Kidney (tissue), 14 donors: Measurements from ENCODE around the gene VTI1A. TPM values are rescaled to one million over a fixed set of nuclear protein-coding genes. Genes with fewer than 3 reads are reported as not detected.

ENCODE experiments used
- DNase-seq, 5 donors: peaks; one replicate each; pipeline ENCODE4 v3.0.0-alpha.2; 2013 to 2020
- FAIRE-seq: peaks from 2 replicates; lab custom pipeline; 2012; peaks lifted over from hg19 to GRCh38; lab: Jason Lieb, UNC
- H3K27ac ChIP-seq, 2 donors: one replicate each; pipeline ENCODE4 v1.7.0; 2013; ENCODE audit warnings: low read depth in 2 of 2, low read length in 2 of 2, inconsistent platforms in 1 of 2
- H3K27me3 ChIP-seq: one replicate; pipeline ENCODE4 v1.7.1; 2013; ENCODE audit warnings: low read length, inconsistent platforms; ENCODE audit not compliant: control insufficient read depth, insufficient read depth
- H3K36me3 ChIP-seq, 3 donors: one replicate each; pipeline versions ENCODE4 v1.7.0 to v1.7.1; 2013; ENCODE audit warnings: low read length in 3 of 3, control low read depth in 1 of 3, inconsistent platforms in 1 of 3; ENCODE audit not compliant: insufficient read depth in 3 of 3, control insufficient read depth in 2 of 3
- H3K4me1 ChIP-seq, 3 donors: one replicate each; pipeline versions ENCODE4 v1.7.0 to v1.7.1; 2013; ENCODE audit warnings: low read length in 3 of 3, inconsistent platforms in 1 of 3, low read depth in 1 of 3; ENCODE audit not compliant: control insufficient read depth in 2 of 3, insufficient read depth in 2 of 3
- H3K4me3 ChIP-seq, 3 donors: one replicate each; pipeline versions ENCODE4 v1.7.0 to v1.8.1; 2013; ENCODE audit warnings: low read length in 3 of 3, control low read depth in 1 of 3, inconsistent platforms in 1 of 3
- H3K9ac ChIP-seq, 3 donors: one replicate each; pipeline versions ENCODE4 v1.7.0 to v1.7.1; 2013; ENCODE audit warnings: low read length in 3 of 3, control low read depth in 1 of 3, inconsistent platforms in 1 of 3
- H3K9me3 ChIP-seq, 3 donors: one replicate each; pipeline versions ENCODE4 v1.7.0 to v1.7.1; 2013; ENCODE audit warnings: low read length in 3 of 3, control low read depth in 1 of 3, inconsistent platforms in 1 of 3; ENCODE audit not compliant: control insufficient read depth in 2 of 3, insufficient read depth in 1 of 3
- CTCF ChIP-seq: IDR thresholded peaks from 3 replicates; pipeline ENCODE4 v1.5.1; 2012; ENCODE audit warnings: mild to moderate bottlenecking, moderate library complexity, borderline replicate concordance; ENCODE audit not compliant: insufficient read depth; ENCODE audit errors: extremely low read depth
- intact Hi-C: fragments of 100-400 bp; cut with DNase I; formaldehyde crosslinking; loops from one replicate; pipeline ENCODE4 v1.11.1; 2022
- polyA plus RNA-seq: library from polyadenylated mRNA; stranded (reverse); fragments of 350-450 nt; fragmentation: Illumina TruSeq; extraction: RNeasy Lipid Tissue Mini Kit (QIAGEN cat#74804); gene quantifications from one replicate; pipeline ENCODE4 v1.2.3, GENCODE V29; 2014; ENCODE audit warnings: low read depth, low replicate concordance; ENCODE audit not compliant: insufficient read depth
- total RNA-seq: library from RNA; stranded (reverse); fragmentation: NEBNext Ultra II Directional; extraction: Animal tissue kit (Norgen Biotek cat#: 25700); gene quantifications from one replicate; pipeline ENCODE4 v1.2.1, GENCODE V29; 2021
- donor health status: control.
- donor health status: control.
- donor health status: control.
- donor health status: control.
- donor health status: control.
- donor health status: DM: yes; HTN: yes; CAD: no.
- donor health status: Normal renal cell carcinoma (clear cell type).

The VTI1A gene
- total and polyA plus RNA-seq, 2 donors from 2014 or later, result 9.2 to 41.8 TPM

GRCh38 chr10:112831859-112832258, 384.8 kb downstream of the VTI1A start:
- no peak overlapping the region for H3K4me3 ChIP-seq

GRCh38 chr10:112832361-112832878, 385.4 kb downstream of the VTI1A start:
- H3K9ac ChIP-seq, result no peak overlapping the region
- no peak for TF ChIP-seq CTCF
- intact Hi-C loops, result no loop called here
- no peaks in the 10 kb centered on the region for H3K9me3 ChIP-seq
- no peaks in the 10 kb centered on the region for H3K27me3 ChIP-seq
- H3K36me3 ChIP-seq, result no peaks in the 10 kb centered on the region
- no peak for FAIRE-seq
- peak in 2 of 5 donors; percentile 32 to 62 for DNase-seq
- H3K4me1 ChIP-seq, result no peaks in the 10 kb centered on the region
- H3K27ac ChIP-seq, result no peak overlapping the region
- no peak overlapping the region for H3K4me3 ChIP-seq

More at GRCh38 chr10:112831859-112832258, 384.8 kb downstream of the VTI1A start:
- Histone ChIP-seq H3K9ac (no peak overlapping the region), H3K4me1 (no peaks in the 10 kb centered on the region), H3K9me3 (no peaks in the 10 kb centered on the region), H3K27me3 (no peaks in the 10 kb centered on the region), H3K27ac (no peak overlapping the region), H3K36me3 (no peaks in the 10 kb centered on the region)
- no peak for TF ChIP-seq CTCF
- intact Hi-C loops, result no loop called here
- DNase-seq (peak in 1 of 5 donors; percentile 10), FAIRE-seq (no peak)

GRCh38 chr10:112832959-112833358, 385.9 kb downstream of the VTI1A start:
- no peak for FAIRE-seq
- Histone ChIP-seq H3K9ac (no peak overlapping the region), H3K27ac (no peak overlapping the region), H3K4me3 (no peak overlapping the region), H3K27me3 (no peaks in the 10 kb centered on the region), H3K4me1 (no peaks in the 10 kb centered on the region), H3K9me3 (no peaks in the 10 kb centered on the region), H3K36me3 (no peaks in the 10 kb centered on the region)
- intact Hi-C loops, result no loop called here
- no peak for TF ChIP-seq CTCF
- no peak for DNase-seq

- no peaks in the 10 kb centered on the region for H3K4me1 ChIP-seq
- no peaks in the 10 kb centered on the region for H3K27me3 ChIP-seq
- no peak overlapping the region for H3K9ac ChIP-seq
- no peak overlapping the region for H3K4me3 ChIP-seq
- DNase-seq, result peak in 3 of 5 donors; percentile 43 to 53 (median 51)
- TF ChIP-seq CTCF, result no peak
- H3K27ac ChIP-seq, result no peak overlapping the region
- intact Hi-C loops, result no loop called here
- no peak for FAIRE-seq
- H3K9me3 ChIP-seq, result no peaks in the 10 kb centered on the region
- no peaks in the 10 kb centered on the region for H3K36me3 ChIP-seq
These were observed 387.8 kb downstream of the VTI1A start for GRCh38 chr10:112834751-112835181.
